HG03558 (cell line): ENCODE data around the gene CHIA.

Source experiments
- ATAC-seq: cut with Tn5 transposase; IDR thresholded peaks from one replicate; pipeline ENCODE4 v1.9.1; 2021; ENCODE audit warnings: moderate number of reproducible peaks; ENCODE audit not compliant: unreplicated experiment; ENCODE audit errors: extremely low read depth

Gene CHIA

GRCh38 chr1:111290630-111291029 is at the start of gene CHIA:
TSS of gene CHIA (plus strand) at chr1:111290851. CDS start at chr1:111310468, 19,617 bp downstream.
- no peak for ATAC-seq

GRCh38 chr1:111241797-111242196 is 48.9 kb upstream of the CHIA start:
- no peak for ATAC-seq

- ATAC-seq: no peak
These were observed 47.7 kb upstream of the CHIA start for GRCh38 chr1:111242805-111243523.

GRCh38 chr1:111247125-111247838 is 43.4 kb upstream of the CHIA start:
- no peak for ATAC-seq

- no peak for ATAC-seq
These were observed 40.7 kb upstream of the CHIA start for GRCh38 chr1:111249960-111250359.

GRCh38 chr1:111251570-111251969 is 39.1 kb upstream of the CHIA start:
- no peak for ATAC-seq

GRCh38 chr1:111252786-111253185 is 37.9 kb upstream of the CHIA start:
- ATAC-seq: no peak

GRCh38 chr1:111253876-111254275 is 36.8 kb upstream of the CHIA start:
- ATAC-seq: no peak

- no peak for ATAC-seq
These were observed 33.5 kb upstream of the CHIA start for GRCh38 chr1:111256988-111257658.

GRCh38 chr1:111267801-111268508 is 22.7 kb upstream of the CHIA start:
- no peak for ATAC-seq

GRCh38 chr1:111269825-111270406 is 20.7 kb upstream of the CHIA start:
- ATAC-seq: no peak

GRCh38 chr1:111270771-111271463 is 19.7 kb upstream of the CHIA start:
- ATAC-seq: no peak

GRCh38 chr1:111271464-111271801 is 19.2 kb upstream of the CHIA start:
- ATAC-seq: no peak

GRCh38 chr1:111272081-111272480 is 18.6 kb upstream of the CHIA start:
- ATAC-seq: no peak

- no peak for ATAC-seq
These were observed 16.0 kb upstream of the CHIA start for GRCh38 chr1:111274653-111275052.

GRCh38 chr1:111275079-111275478 is 15.6 kb upstream of the CHIA start:
- ATAC-seq: no peak

- ATAC-seq: no peak
These were observed 14.7 kb upstream of the CHIA start for GRCh38 chr1:111275780-111276433.

- no peak for ATAC-seq
These were observed 11.5 kb upstream of the CHIA start for GRCh38 chr1:111279144-111279543.

- ATAC-seq: no peak
These were observed 10.4 kb upstream of the CHIA start for GRCh38 chr1:111280267-111280666.
